GM19025 (cell line): ENCODE results near the gene FADS1.
A peak's percentile ranks its signal among the peaks of the same experiment; 100 is the strongest.

Experiments used
- ATAC-seq: cut with Tn5 transposase; IDR thresholded peaks from one replicate; pipeline ENCODE4 v1.9.1; 2021; ENCODE audit warnings: mild to moderate bottlenecking, low read depth, moderate library complexity; ENCODE audit not compliant: unreplicated experiment

FADS1 gene

GRCh38 chr11:61765550-61766253, 51.1 kb downstream of the FADS1 start:
- ATAC-seq, result no peak

GRCh38 chr11:61764606-61765260, 52.1 kb downstream of the FADS1 start:
- no peak for ATAC-seq

GRCh38 chr11:61763930-61764605, 52.7 kb downstream of the FADS1 start:
- ATAC-seq, result no peak

- ATAC-seq, result no peak
These were observed 54.0 kb downstream of the FADS1 start for GRCh38 chr11:61762798-61763197.

GRCh38 chr11:61762223-61762615, 54.6 kb downstream of the FADS1 start:
- ATAC-seq, result no peak

GRCh38 chr11:61761440-61762222, 55.2 kb downstream of the FADS1 start:
- ATAC-seq, result no peak

GRCh38 chr11:61760946-61761345, 55.9 kb downstream of the FADS1 start:
- no peak for ATAC-seq

- ATAC-seq, result no peak
These were observed 59.5 kb downstream of the FADS1 start for GRCh38 chr11:61757213-61757862.

- ATAC-seq, result peak; percentile 49
These were observed 60.2 kb downstream of the FADS1 start for GRCh38 chr11:61756452-61757212.

GRCh38 chr11:61756147-61756451, 60.7 kb downstream of the FADS1 start:
- no peak for ATAC-seq

GRCh38 chr11:61754534-61755482, 62.0 kb downstream of the FADS1 start:
- ATAC-seq, result no peak

- no peak for ATAC-seq
These were observed 63.1 kb downstream of the FADS1 start for GRCh38 chr11:61753672-61754071.

GRCh38 chr11:61752925-61753521, 63.8 kb downstream of the FADS1 start:
- no peak for ATAC-seq

GRCh38 chr11:61752117-61752924, 64.5 kb downstream of the FADS1 start, which contains the start of gene MYRF:
MYRF (plus strand) TSS chr11:61752636; CDS start chr11:61752745, 109 bp downstream.
- no peak for ATAC-seq

- ATAC-seq, result no peak
These were observed 65.4 kb downstream of the FADS1 start for GRCh38 chr11:61751384-61751783.

- no peak for ATAC-seq
These were observed 66.1 kb downstream of the FADS1 start for GRCh38 chr11:61750631-61751273.
